NCI-H748 (cell line): ENCODE data around the gene MLF1.
"Not testable (repeated sequence)": the region's sequence is repeated elsewhere in the genome, so short reads cannot be mapped to it uniquely, and the experiment has no call there.

Experiments used
- DNase-seq: peaks from one replicate; lab custom pipeline; 2025; ENCODE audit not compliant: unreplicated experiment; lab: John Stamatoyannopoulos, UW

MLF1 gene

GRCh38 chr3:158570999-158571702 lies at the start of gene MLF1:
MLF1 (plus strand) TSS chr3:158571194; CDS start chr3:158571301, 107 bp downstream.
- peak; percentile 94 for DNase-seq

GRCh38 chr3:158522221-158523136 lies 48.5 kb upstream of the MLF1 start:
- no peak for DNase-seq

- no peak for DNase-seq
These were observed 42.8 kb upstream of the MLF1 start for GRCh38 chr3:158528076-158528674.

DNA sequence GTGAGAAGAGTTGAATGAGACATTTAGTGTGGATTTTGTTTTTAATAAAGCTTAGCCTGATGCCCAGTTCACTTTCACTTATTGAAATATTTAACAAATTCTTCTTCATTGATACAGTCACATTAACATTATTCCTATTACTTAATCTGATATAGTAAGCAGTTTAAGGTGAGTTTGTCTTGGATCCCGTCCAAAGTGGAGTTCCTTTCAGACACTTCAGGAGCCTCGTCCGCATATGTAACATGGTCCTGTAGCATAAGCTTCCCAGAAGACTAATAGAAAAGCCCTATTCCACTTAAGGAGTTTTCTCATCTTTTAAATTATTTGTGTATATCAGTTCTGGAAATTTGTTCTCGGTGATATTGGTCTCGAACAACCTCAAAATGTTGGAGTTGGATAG lies 39.7 kb upstream of the MLF1 start:
- DNase-seq, result peak; percentile 21

GRCh38 chr3:158532099-158532734 lies 38.8 kb upstream of the MLF1 start:
- peak; percentile 13 for DNase-seq

DNA sequence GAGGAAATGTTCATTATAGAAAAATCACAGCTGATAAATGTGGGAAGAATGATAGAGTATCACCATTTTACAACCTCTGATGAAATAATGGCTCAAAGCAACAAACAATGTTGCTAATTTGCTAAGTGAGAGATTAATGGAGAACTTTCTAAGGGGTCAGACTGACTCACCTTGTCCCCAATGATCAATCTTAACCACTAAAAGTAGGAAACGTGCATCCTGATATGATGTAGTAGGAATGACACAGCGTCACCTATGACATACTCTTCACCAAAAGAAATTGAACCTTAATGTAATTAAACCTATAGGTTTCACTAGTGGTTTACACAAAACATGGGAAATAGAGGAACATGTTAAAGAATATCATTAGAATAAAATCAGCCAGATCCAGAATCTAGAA lies 35.1 kb upstream of the MLF1 start:
- no peak for DNase-seq

- peak; percentile 52 for DNase-seq
These were observed 31.5 kb upstream of the MLF1 start for GRCh38 chr3:158539414-158540014.

- DNase-seq, result no peak
These were observed 30.9 kb upstream of the MLF1 start for GRCh38 chr3:158540066-158540465.

- DNase-seq, result no peak
These were observed 22.3 kb upstream of the MLF1 start for GRCh38 chr3:158548691-158549090.

- not testable (repeated sequence) for DNase-seq
These were observed 21.1 kb upstream of the MLF1 start for GRCh38 chr3:158549938-158550337.

GRCh38 chr3:158552124-158552523 lies 18.9 kb upstream of the MLF1 start:
- no peak for DNase-seq

- DNase-seq, result no peak
These were observed 11.5 kb upstream of the MLF1 start for GRCh38 chr3:158559504-158559903.

- no peak for DNase-seq
These were observed 10.0 kb upstream of the MLF1 start for GRCh38 chr3:158560979-158561378.

DNA sequence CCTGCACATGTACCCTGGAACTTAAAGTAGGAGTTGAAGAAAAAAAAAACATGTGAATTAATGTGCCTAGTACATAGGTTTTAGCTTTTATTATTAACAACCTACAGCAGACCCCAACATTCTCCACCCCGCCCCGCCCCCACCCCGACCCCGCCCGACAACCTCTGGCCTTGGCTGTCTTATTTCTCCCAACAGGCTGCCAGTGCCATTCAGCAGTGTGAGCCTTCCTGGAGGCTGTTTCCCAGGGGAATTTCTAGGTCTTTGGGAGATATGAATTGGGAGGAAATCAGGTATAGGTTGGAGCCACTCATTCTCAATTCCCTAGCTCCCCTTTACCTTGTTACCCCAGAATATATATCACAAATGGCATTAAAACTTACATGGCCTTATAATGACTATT lies 8.3 kb upstream of the MLF1 start:
- DNase-seq, result no peak

GRCh38 chr3:158563076-158563475 lies 7.9 kb upstream of the MLF1 start:
- no peak for DNase-seq

GRCh38 chr3:158565076-158565475 lies 5.9 kb upstream of the MLF1 start:
- DNase-seq, result no peak

GRCh38 chr3:158568784-158569183 lies 2.2 kb upstream of the MLF1 start:
- DNase-seq, result no peak

DNA sequence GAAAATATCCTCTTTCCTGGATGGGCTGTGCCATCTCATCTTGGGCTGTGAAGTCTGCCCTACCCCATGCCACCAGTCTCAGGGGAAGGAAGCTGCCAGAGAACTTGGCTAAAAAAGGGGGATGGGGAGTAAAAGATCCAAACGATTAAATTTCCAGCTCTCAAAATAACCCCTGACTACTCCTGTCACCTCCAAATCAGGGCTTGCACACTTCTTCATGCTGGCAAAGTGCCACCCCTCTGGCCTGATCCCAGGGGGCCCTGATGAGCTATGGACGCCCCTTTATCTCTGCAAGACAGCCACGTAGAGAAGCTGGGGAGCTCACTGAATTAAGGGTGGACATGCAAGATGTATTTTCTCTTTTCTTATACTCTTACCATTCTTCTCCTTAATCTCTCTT lies 1.2 kb upstream of the MLF1 start:
- no peak for DNase-seq

GRCh38 chr3:158571969-158572765 lies 1.2 kb downstream of the MLF1 start:
- DNase-seq, result no peak

GRCh38 chr3:158572766-158573060 lies 1.7 kb downstream of the MLF1 start:
- peak; percentile 14 for DNase-seq
